Measurements from ENCODE around the gene KIF5C.
"Not testable (repeated sequence)": the region's sequence is repeated elsewhere in the genome, so short reads cannot be mapped to it uniquely, and the experiment has no call there.

The KIF5C gene

DNA sequence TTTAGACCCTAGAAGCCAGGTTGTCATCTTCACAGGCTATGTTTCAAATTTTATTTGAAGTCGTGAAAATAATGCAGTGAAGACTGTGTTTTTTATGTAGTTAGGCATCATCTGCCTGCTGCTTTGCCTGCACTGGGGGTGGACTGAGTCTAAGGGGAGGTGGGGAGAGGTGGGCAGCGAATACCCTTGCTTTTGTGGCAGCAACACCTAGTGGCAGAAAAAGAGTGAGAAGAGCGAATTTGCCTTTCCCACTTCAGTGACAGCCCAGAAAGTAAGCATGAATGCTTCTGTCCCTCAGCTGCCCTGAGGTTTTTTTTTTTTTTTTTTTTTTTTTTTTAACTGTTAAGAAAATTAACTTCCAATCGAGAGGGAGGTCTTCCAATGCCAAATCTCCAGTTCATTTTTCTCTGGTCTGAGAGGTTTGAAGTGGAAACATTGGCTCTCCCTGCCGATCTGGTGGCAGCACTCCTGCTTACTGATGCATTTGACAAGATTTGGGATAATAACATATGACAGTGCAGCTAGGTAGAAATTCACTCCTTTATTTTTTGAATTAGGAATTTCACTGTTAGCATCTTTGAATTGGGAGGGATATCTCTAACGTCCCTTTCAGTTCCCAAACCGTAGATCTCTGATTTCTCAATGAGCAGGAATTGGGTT, 103.1 kb downstream of the KIF5C start:
- DNase-seq (ENCODE audit: low spot score) = no peak
- TF ChIP-seq, protein P1, sequence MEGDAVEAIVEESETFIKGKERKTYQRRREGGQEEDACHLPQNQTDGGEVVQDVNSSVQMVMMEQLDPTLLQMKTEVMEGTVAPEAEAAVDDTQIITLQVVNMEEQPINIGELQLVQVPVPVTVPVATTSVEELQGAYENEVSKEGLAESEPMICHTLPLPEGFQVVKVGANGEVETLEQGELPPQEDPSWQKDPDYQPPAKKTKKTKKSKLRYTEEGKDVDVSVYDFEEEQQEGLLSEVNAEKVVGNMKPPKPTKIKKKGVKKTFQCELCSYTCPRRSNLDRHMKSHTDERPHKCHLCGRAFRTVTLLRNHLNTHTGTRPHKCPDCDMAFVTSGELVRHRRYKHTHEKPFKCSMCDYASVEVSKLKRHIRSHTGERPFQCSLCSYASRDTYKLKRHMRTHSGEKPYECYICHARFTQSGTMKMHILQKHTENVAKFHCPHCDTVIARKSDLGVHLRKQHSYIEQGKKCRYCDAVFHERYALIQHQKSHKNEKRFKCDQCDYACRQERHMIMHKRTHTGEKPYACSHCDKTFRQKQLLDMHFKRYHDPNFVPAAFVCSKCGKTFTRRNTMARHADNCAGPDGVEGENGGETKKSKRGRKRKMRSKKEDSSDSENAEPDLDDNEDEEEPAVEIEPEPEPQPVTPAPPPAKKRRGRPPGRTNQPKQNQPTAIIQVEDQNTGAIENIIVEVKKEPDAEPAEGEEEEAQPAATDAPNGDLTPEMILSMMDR (IDR thresholded peaks at IDR 0.05; ENCODE audit: extremely low read depth, missing control alignments) = no peak

DNA sequence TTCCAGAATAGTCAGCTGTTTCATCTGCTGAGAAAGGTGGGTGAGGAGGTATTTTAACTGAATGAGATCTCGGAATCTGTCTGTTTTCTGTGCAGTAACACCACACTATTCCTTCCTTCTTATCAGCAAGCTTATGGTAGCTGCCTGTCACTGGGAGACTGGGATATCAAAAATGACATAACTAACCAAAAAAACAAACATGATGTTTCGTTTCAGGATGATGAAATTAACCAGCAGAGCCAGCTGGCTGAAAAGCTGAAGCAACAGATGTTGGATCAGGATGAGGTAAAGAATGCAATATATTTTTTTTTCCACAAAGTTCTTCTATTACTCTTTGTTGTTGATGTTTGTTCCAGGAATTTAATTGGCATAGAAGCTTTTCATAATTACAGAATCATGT, 103.7 kb downstream of the KIF5C start:
- TF ChIP-seq, protein P1 (IDR thresholded peaks at IDR 0.05; ENCODE audit: extremely low read depth, missing control alignments) = no peak
- DNase-seq (ENCODE audit: low spot score) = no peak

DNA sequence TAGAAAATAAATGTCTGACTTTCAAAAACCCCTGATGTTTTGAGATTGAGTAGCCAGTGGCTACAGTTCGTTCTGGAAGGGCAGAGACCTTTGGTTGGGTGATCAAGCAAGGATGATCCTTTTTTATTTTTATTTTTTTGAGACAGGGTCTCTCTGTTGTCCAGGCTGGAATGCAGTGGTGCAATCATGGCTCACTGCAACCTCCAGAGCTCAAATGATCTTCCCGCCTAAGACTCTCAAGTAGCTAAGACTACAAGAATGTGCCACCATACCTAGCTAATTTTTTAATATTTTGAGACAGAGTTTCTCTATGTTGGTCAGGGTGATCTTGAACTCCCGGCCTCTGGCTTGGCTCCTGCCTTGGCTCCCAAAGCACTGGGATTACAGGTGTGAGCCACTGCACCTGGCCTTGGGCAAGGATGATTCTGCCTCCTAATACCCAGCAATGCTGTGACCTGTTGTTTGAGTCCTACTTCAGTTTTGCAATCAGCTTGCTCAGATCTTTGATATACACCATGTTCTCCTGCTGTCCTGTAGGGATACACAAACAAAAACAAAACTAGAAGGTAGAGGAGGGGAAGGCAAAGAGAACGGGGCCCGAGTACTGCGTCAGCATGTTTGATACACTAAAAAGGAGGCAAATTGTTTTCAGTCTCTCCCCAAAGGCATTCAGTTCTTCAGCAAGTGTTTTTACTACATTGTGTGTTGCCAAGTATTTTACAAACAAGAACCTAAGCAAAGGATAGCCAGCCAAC, 104.3 kb downstream of the KIF5C start:
- TF ChIP-seq, protein P1 (IDR thresholded peaks at IDR 0.05; ENCODE audit: extremely low read depth, missing control alignments) = no peak

DNA sequence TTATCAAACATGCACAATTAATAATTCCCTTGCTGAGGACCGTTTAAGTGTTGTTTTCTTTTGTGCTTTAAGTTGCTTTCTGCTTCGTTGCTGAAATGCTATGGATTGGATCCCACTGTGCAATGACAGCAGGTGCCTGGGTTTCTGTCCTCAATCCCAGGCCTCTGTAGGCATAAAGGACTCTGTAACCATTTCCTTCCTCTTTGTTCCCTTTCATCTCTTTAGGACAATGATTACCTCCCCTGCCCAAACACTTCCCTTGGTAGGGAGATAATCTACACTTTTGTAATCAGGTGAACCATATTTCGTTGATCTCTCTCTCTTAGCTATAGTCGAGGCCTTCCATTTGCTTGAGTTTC, 104.9 kb downstream of the KIF5C start:
- TF ChIP-seq, protein P1 (IDR thresholded peaks at IDR 0.05; ENCODE audit: extremely low read depth, missing control alignments) = no peak
- no peak for DNase-seq (ENCODE audit: low spot score)

More for the DNA sequence above, 104.3 kb downstream of the KIF5C start:
- DNase-seq (ENCODE audit: low spot score) = no peak

GRCh38 chr2:148980496-148980895, 105.5 kb downstream of the KIF5C start:
- DNase-seq (ENCODE audit: low spot score) = not testable (repeated sequence)

GRCh38 chr2:148981324-148981723, 106.3 kb downstream of the KIF5C start:
- DNase-seq (ENCODE audit: low spot score) = no peak
- TF ChIP-seq, protein P1 (IDR thresholded peaks at IDR 0.05; ENCODE audit: extremely low read depth, missing control alignments) = no peak

GRCh38 chr2:148981781-148982180, 106.8 kb downstream of the KIF5C start:
- no peak for DNase-seq (ENCODE audit: low spot score)
- TF ChIP-seq, protein P1 (IDR thresholded peaks at IDR 0.05; ENCODE audit: extremely low read depth, missing control alignments) = no peak

DNA sequence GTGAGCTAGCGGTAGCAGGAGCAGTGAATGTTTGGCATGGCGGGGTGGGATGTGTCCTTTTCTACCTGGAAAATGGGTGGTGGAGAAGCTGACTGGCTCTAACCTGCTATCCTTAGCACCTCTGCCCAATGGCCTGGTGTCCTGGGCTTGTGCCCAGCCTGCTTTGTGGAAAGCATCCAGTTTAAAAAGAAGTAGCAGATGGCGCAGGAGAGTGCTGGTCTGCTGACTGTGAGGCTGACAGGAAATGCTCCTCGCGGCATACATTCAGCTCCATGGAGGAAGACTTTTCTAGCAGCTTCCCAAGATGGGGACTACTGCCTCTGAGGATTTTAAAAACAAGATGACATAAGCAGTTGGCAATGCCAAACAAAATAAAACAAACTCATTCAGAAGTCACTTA, 107.3 kb downstream of the KIF5C start:
- no peak for DNase-seq (ENCODE audit: low spot score)
- TF ChIP-seq, protein P1 (IDR thresholded peaks at IDR 0.05; ENCODE audit: extremely low read depth, missing control alignments) = no peak

All from GM20000 (cell line).